KBM-7 (cell line): ENCODE data around the gene CCNG1.
"Not testable (repeated sequence)": the region's sequence is repeated elsewhere in the genome, so short reads cannot be mapped to it uniquely, and the experiment has no call there.

Experiments used
- DNase-seq: peaks from one replicate; pipeline ENCODE4 v3.0.0-alpha.2; 2015
- in situ Hi-C: fragments of 300-500 bp; cut with MboI; formaldehyde crosslinking; loops from 2 replicates; pipeline ENCODE4 v1.14.3; 2020; ENCODE audit warnings: low sequenced_read_pairs, low pct_unique_long_range_greater_than_20kb, mixed read lengths

Gene CCNG1

GRCh38 chr5:163437309-163438182 is at the start of gene CCNG1:
CCNG1 (plus strand) TSS chr5:163437595; CDS start chr5:163439257, 1,662 bp downstream.
- in situ Hi-C loops: no loop called here
- peak; percentile 99 for DNase-seq

- no peak for DNase-seq
- in situ Hi-C loops: no loop called here
Observed at GRCh38 chr5:163395792-163396191, 41.6 kb upstream of the CCNG1 start.

- DNase-seq: peak; percentile 78
Observed at GRCh38 chr5:163396818-163397340, 40.5 kb upstream of the CCNG1 start.

GRCh38 chr5:163397354-163397753 is 40.0 kb upstream of the CCNG1 start:
- in situ Hi-C loops: no loop called here
- no peak for DNase-seq

More at GRCh38 chr5:163396818-163397340, 40.5 kb upstream of the CCNG1 start:
- in situ Hi-C loops: not testable (repeated sequence)

GRCh38 chr5:163399923-163400322 is 37.5 kb upstream of the CCNG1 start:
- DNase-seq: no peak
- in situ Hi-C loops: no loop called here

- no peak for DNase-seq
- in situ Hi-C loops: no loop called here
Observed at GRCh38 chr5:163401271-163401670, 36.1 kb upstream of the CCNG1 start.

GRCh38 chr5:163402007-163402406 is 35.4 kb upstream of the CCNG1 start:
- in situ Hi-C loops: no loop called here
- no peak for DNase-seq

GRCh38 chr5:163404364-163405173 is 32.8 kb upstream of the CCNG1 start:
- in situ Hi-C loops: no loop called here
- DNase-seq: no peak

- in situ Hi-C loops: no loop called here
- peak; percentile 60 for DNase-seq
Observed at GRCh38 chr5:163407034-163407655, 30.2 kb upstream of the CCNG1 start.

GRCh38 chr5:163408311-163408923 is 29.0 kb upstream of the CCNG1 start:
- in situ Hi-C loops: no loop called here
- peak; percentile 77 for DNase-seq

GRCh38 chr5:163409384-163409783 is 28.0 kb upstream of the CCNG1 start:
- in situ Hi-C loops: no loop called here
- DNase-seq: no peak

GRCh38 chr5:163410505-163410904 is 26.9 kb upstream of the CCNG1 start:
- in situ Hi-C loops: no loop called here
- DNase-seq: no peak

GRCh38 chr5:163415673-163416072 is 21.7 kb upstream of the CCNG1 start:
- in situ Hi-C loops, DNase-seq: not testable (repeated sequence)

- DNase-seq: no peak
Observed at GRCh38 chr5:163424836-163425235, 12.6 kb upstream of the CCNG1 start.

GRCh38 chr5:163426128-163426527 is 11.3 kb upstream of the CCNG1 start:
- in situ Hi-C loops: not testable (repeated sequence)

More at GRCh38 chr5:163424836-163425235, 12.6 kb upstream of the CCNG1 start:
- in situ Hi-C loops: no loop called here

GRCh38 chr5:163432544-163432943 is 4.9 kb upstream of the CCNG1 start:
- in situ Hi-C loops: no loop called here
- DNase-seq: no peak

More at GRCh38 chr5:163426128-163426527, 11.3 kb upstream of the CCNG1 start:
- DNase-seq: peak; percentile 82

GRCh38 chr5:163433271-163433670 is 4.1 kb upstream of the CCNG1 start:
- DNase-seq: no peak
- in situ Hi-C loops: no loop called here

GRCh38 chr5:163434401-163434866 is 3.0 kb upstream of the CCNG1 start:
- in situ Hi-C loops: no loop called here

GRCh38 chr5:163436515-163436914 is 880 bp upstream of the CCNG1 start:
- no peak for DNase-seq
- in situ Hi-C loops: no loop called here

More at GRCh38 chr5:163434401-163434866, 3.0 kb upstream of the CCNG1 start:
- DNase-seq: peak; percentile 39
